OCI-LY3 (cell line): ENCODE results near the gene ALDH1L1.
A peak's percentile ranks its signal among the peaks of the same experiment; 100 is the strongest.

Source experiments
- H2AFZ ChIP-seq: fragments of 200-600, 300-600 bp; shearing (Covaris generic); 2 replicates; pipeline ENCODE4 v1.6.0; 2014; ENCODE audit warnings: antibody characterized with exemption, low read depth, low read length
- H3K27ac ChIP-seq: fragments of 200-600, 300-600 bp; sonication (generic); 2 replicates; pipeline ENCODE4 v1.5.1; 2014; ENCODE audit warnings: mild to moderate bottlenecking, low read length, moderate library complexity, mixed read lengths
- H3K27me3 ChIP-seq: fragments of 200-600, 300-600 bp; sonication (generic); 2 replicates; pipeline ENCODE4 v1.6.1; 2014; ENCODE audit warnings: low read depth, low read length, mixed read lengths
- H3K36me3 ChIP-seq: fragments of 200-600, 300-600 bp; sonication (generic); replicated peaks from 2 replicates; pipeline ENCODE3; 2014; ENCODE audit warnings: low read depth, low read length, mixed read lengths
- H3K4me1 ChIP-seq: fragments of 300-600, 200-600 bp; sonication (generic); 2 replicates; pipeline ENCODE4 v1.6.1; 2014; ENCODE audit warnings: low read length, mixed read lengths
- H3K4me2 ChIP-seq: fragments of 200-600, 300-600 bp; sonication (generic); 2 replicates; pipeline ENCODE4 v1.6.1; 2014; ENCODE audit warnings: low read length, mixed read lengths
- H3K4me3 ChIP-seq: fragments of 300-600, 200-600 bp; sonication (generic); 2 replicates; pipeline ENCODE4 v1.5.1; 2014; ENCODE audit warnings: antibody characterized with exemption, mild to moderate bottlenecking, low read length, moderate library complexity
- H3K79me2 ChIP-seq: fragments of 300-600, 200-600 bp; shearing (Covaris generic); 2 replicates; pipeline ENCODE4 v1.6.1; 2014; ENCODE audit warnings: mild to moderate bottlenecking, low read length, mixed read lengths
- H3K9ac ChIP-seq: fragments of 300-600, 200-600 bp; shearing (Covaris generic); 2 replicates; pipeline ENCODE4 v1.6.0; 2014; ENCODE audit warnings: mild to moderate bottlenecking, low read length, moderate library complexity
- H3K9me3 ChIP-seq: fragments of 200-600, 300-600 bp; shearing (Covaris generic); 2 replicates; pipeline ENCODE4 v1.6.1; 2014; ENCODE audit warnings: low read length, mixed read lengths; ENCODE audit not compliant: insufficient read depth
- H4K20me1 ChIP-seq: fragments of 200-600, 300-600 bp; sonication (generic); 2 replicates; pipeline ENCODE4 v1.6.1; 2016; ENCODE audit warnings: low read length, mixed read lengths; ENCODE audit not compliant: insufficient read depth
- EZH2phosphoT487 ChIP-seq: fragments of 200-600 bp; shearing (Covaris generic); IDR thresholded peaks from 2 replicates; pipeline ENCODE4 v1.6.1; 2018; ENCODE audit warnings: antibody characterized with exemption, mixed run types, low read depth
- TF ChIP-seq, protein P1 (sequence below): fragments of 200-600, 300-600 bp; sonication (generic); IDR thresholded peaks from 2 replicates; pipeline ENCODE4 v1.5.1; 2014; ENCODE audit warnings: antibody characterized with exemption, low read length, low read depth

Gene ALDH1L1

GRCh38 chr3:126082362-126083137, 97.8 kb downstream of the ALDH1L1 start:
- no peak overlapping the region for H2AFZ ChIP-seq
- no peak for TF ChIP-seq EZH2phosphoT487
- TF ChIP-seq, protein P1, sequence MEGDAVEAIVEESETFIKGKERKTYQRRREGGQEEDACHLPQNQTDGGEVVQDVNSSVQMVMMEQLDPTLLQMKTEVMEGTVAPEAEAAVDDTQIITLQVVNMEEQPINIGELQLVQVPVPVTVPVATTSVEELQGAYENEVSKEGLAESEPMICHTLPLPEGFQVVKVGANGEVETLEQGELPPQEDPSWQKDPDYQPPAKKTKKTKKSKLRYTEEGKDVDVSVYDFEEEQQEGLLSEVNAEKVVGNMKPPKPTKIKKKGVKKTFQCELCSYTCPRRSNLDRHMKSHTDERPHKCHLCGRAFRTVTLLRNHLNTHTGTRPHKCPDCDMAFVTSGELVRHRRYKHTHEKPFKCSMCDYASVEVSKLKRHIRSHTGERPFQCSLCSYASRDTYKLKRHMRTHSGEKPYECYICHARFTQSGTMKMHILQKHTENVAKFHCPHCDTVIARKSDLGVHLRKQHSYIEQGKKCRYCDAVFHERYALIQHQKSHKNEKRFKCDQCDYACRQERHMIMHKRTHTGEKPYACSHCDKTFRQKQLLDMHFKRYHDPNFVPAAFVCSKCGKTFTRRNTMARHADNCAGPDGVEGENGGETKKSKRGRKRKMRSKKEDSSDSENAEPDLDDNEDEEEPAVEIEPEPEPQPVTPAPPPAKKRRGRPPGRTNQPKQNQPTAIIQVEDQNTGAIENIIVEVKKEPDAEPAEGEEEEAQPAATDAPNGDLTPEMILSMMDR: no peak
- H4K20me1 ChIP-seq: no peaks in the 10 kb centered on the region
- H3K36me3 ChIP-seq: no peaks in the 10 kb centered on the region
- H3K9ac ChIP-seq: peak overlapping the region; percentile 76
- H3K79me2 ChIP-seq: no peaks in the 10 kb centered on the region
- no peak overlapping the region for H3K27ac ChIP-seq
- peak overlapping the region; percentile 89 for H3K4me3 ChIP-seq
- H3K27me3 ChIP-seq: no peaks in the 10 kb centered on the region
- no peaks in the 10 kb centered on the region for H3K4me1 ChIP-seq
- H3K9me3 ChIP-seq: 0 out of 2 replicates have a peak, but pooled peaks cover 3% of the 10 kb centered on the region
- H3K4me2 ChIP-seq: peak overlapping the region; percentile 66

GRCh38 chr3:126081618-126082361, 98.6 kb downstream of the ALDH1L1 start:
- no peak overlapping the region for H3K27ac ChIP-seq
- H3K4me3 ChIP-seq: no peak overlapping the region
- no peaks in the 10 kb centered on the region for H4K20me1 ChIP-seq
- no peaks in the 10 kb centered on the region for H3K36me3 ChIP-seq
- H3K9me3 ChIP-seq: 0 out of 2 replicates have a peak, but pooled peaks cover 3% of the 10 kb centered on the region
- H3K9ac ChIP-seq: no peak overlapping the region
- no peak overlapping the region for H3K4me2 ChIP-seq
- H2AFZ ChIP-seq: no peak overlapping the region
- TF ChIP-seq, protein P1: 0 out of 2 replicates have a peak, but pooled peaks have one; percentile 12
- no peak for TF ChIP-seq EZH2phosphoT487
- no peaks in the 10 kb centered on the region for H3K27me3 ChIP-seq
- no peaks in the 10 kb centered on the region for H3K4me1 ChIP-seq
- H3K79me2 ChIP-seq: no peaks in the 10 kb centered on the region

- H3K9ac ChIP-seq: no peak overlapping the region
- H3K27ac ChIP-seq: no peak overlapping the region
- no peaks in the 10 kb centered on the region for H3K9me3 ChIP-seq
- no peak overlapping the region for H2AFZ ChIP-seq
- H3K4me2 ChIP-seq: no peak overlapping the region
- TF ChIP-seq, protein P1: no peak
- TF ChIP-seq EZH2phosphoT487: no peak
- H3K4me1 ChIP-seq: no peaks in the 10 kb centered on the region
- H3K27me3 ChIP-seq: no peaks in the 10 kb centered on the region
- no peaks in the 10 kb centered on the region for H3K36me3 ChIP-seq
- H4K20me1 ChIP-seq: no peaks in the 10 kb centered on the region
- H3K4me3 ChIP-seq: no peak overlapping the region
- H3K79me2 ChIP-seq: no peaks in the 10 kb centered on the region
Measured at GRCh38 chr3:126080970-126081369, 99.4 kb downstream of the ALDH1L1 start.

GRCh38 chr3:126078866-126079265, 101.5 kb downstream of the ALDH1L1 start:
- no peaks in the 10 kb centered on the region for H3K79me2 ChIP-seq
- H3K4me1 ChIP-seq: no peaks in the 10 kb centered on the region
- no peak overlapping the region for H3K9ac ChIP-seq
- H3K36me3 ChIP-seq: no peaks in the 10 kb centered on the region
- H2AFZ ChIP-seq: no peak overlapping the region
- no peaks in the 10 kb centered on the region for H4K20me1 ChIP-seq
- no peak overlapping the region for H3K4me2 ChIP-seq
- H3K9me3 ChIP-seq: no peaks in the 10 kb centered on the region
- no peak overlapping the region for H3K4me3 ChIP-seq
- no peak for TF ChIP-seq EZH2phosphoT487
- TF ChIP-seq, protein P1: no peak
- H3K27me3 ChIP-seq: no peaks in the 10 kb centered on the region
- H3K27ac ChIP-seq: no peak overlapping the region
